GM12878 (cell line): ENCODE measurements around the gene DIP2B. TPM values are rescaled to one million over a fixed set of nuclear protein-coding genes. Genes with fewer than 3 reads are reported as not detected.

Experiments used
- ATAC-seq: fragments of 200-7000 bp; cut with Tn5 transposase; 3 replicates; pipeline ENCODE4 v1.9.1; 2020; ENCODE audit warnings: mild to moderate bottlenecking, moderate library complexity
- BruUV-seq: library from RNA; stranded (reverse); fragments of 400-500 nt; replicated peaks from 2 replicates; lab custom pipeline; 2021; lab: Mats Ljungman, UMichigan
- CTCF ChIA-PET: fragments of 300-600 bp; sonication (Branson Sonifier 250); formaldehyde crosslinking; extraction: SDS; loops from one replicate; lab custom pipeline; 2021; ENCODE audit warnings: inconsistent platforms; lab: Yijun Ruan, JAX
- POLR2A ChIA-PET: fragments of 350-600 bp; formaldehyde crosslinking; extraction: SDS; loops from one replicate; lab custom pipeline; 2021; ENCODE audit warnings: inconsistent platforms; lab: Charles Lee
- RAD21 ChIA-PET: fragments of 300-600 bp; sonication (Branson Sonifier 250); formaldehyde crosslinking; loops from one replicate; lab custom pipeline; 2023; ENCODE audit warnings: antibody characterized with exemption; ENCODE audit not compliant: unreplicated experiment; lab: Charles Lee
- SMC1A ChIA-PET: fragments of 300-600 bp; sonication (Branson Sonifier 250); formaldehyde crosslinking; loops from one replicate; lab custom pipeline; 2023; ENCODE audit not compliant: unreplicated experiment, uncharacterized antibody; lab: Charles Lee
- DNase-seq: peaks from one replicate; pipeline ENCODE4 v3.0.0-alpha.2; 2011; ENCODE audit warnings: low read depth, low spot score
- FAIRE-seq: peaks from 3 replicates; lab custom pipeline; 2011; peaks lifted over from hg19 to GRCh38; lab: Jason Lieb, UNC
- H2AFZ ChIP-seq: 2 replicates; pipeline ENCODE4 v1.6.0; 2011; ENCODE audit warnings: low read depth, low read length, control low read depth; ENCODE audit not compliant: control insufficient read depth
- H3K27ac ChIP-seq: 2 replicates; pipeline ENCODE4 v1.5.1; 2011; ENCODE audit warnings: control low read depth; ENCODE audit not compliant: control insufficient read depth, insufficient read depth
- H3K27me3 ChIP-seq, 2 experiments: replicated peaks in 1 of 2; 2 replicates each; pipeline versions ENCODE4 v1.6.0 to v1.6.1; 2011; ENCODE audit warnings: low read length in 1 of 2; ENCODE audit not compliant: control insufficient read depth in 2 of 2, insufficient read depth in 2 of 2
- H3K36me3 ChIP-seq, 2 experiments: 2 replicates each; pipeline ENCODE4 v1.5.1; 2011; ENCODE audit warnings: low read length in 1 of 2; ENCODE audit not compliant: control insufficient read depth in 2 of 2, insufficient read depth in 2 of 2
- H3K4me1 ChIP-seq: 2 replicates; pipeline ENCODE4 v1.6.1; 2011; ENCODE audit warnings: mild to moderate bottlenecking, low read length, moderate library complexity, mixed read lengths; ENCODE audit not compliant: control insufficient read depth, insufficient read depth
- H3K4me2 ChIP-seq: 2 replicates; pipeline ENCODE4 v1.6.0; 2011; ENCODE audit warnings: control low read depth; ENCODE audit not compliant: control insufficient read depth, insufficient read depth
- H3K4me3 ChIP-seq: fragments of 200-600 bp; sonication (generic); 2 replicates; pipeline ENCODE4 v1.5.1; 2016
- H3K79me2 ChIP-seq: 2 replicates; pipeline ENCODE4 v1.6.0; 2011; ENCODE audit warnings: low read length; ENCODE audit not compliant: control insufficient read depth, insufficient read depth
- H3K9ac ChIP-seq: 2 replicates; pipeline ENCODE4 v1.8.0; 2011; ENCODE audit warnings: low read length, control low read depth, mixed read lengths; ENCODE audit not compliant: control insufficient read depth, insufficient read depth
- H3K9me3 ChIP-seq: replicated peaks from 3 replicates; pipeline ENCODE4 v1.5.1; 2011; ENCODE audit warnings: mild to moderate bottlenecking, low read length; ENCODE audit not compliant: control insufficient read depth, insufficient read depth
- H4K20me1 ChIP-seq: 2 replicates; pipeline ENCODE4 v1.6.0; 2011; ENCODE audit not compliant: control insufficient read depth, insufficient read depth
- ATF7 ChIP-seq: fragments of 450-650 bp; IDR thresholded peaks from 2 replicates; pipeline ENCODE4 v1.6.1; 2016; ENCODE audit warnings: low read depth, mild to moderate bottlenecking
- ETV6 ChIP-seq, 2 experiments: fragments of 450-650 bp in 1 of 2; IDR thresholded peaks in 1 of 2; conservative IDR thresholded peaks in 1 of 2; 2 replicates each; pipeline ENCODE4 v1.6.1; 2014; ENCODE audit warnings: antibody characterized with exemption in 1 of 2, borderline replicate concordance in 1 of 2, low read depth in 1 of 2, mild to moderate bottlenecking in 1 of 2, moderate library complexity in 1 of 2
- MXI1 ChIP-seq: fragments of 150-350 bp; IDR thresholded peaks from 2 replicates; pipeline ENCODE4 v1.6.1; 2011; ENCODE audit warnings: low read depth, mild to moderate bottlenecking, inconsistent platforms, low read length, improper control_type of control experiment
- POLR2AphosphoS5 ChIP-seq: IDR thresholded peaks from 2 replicates; pipeline ENCODE4 v1.6.1; 2011; ENCODE audit warnings: mild to moderate bottlenecking, low read length, inconsistent platforms
- SMAD5 ChIP-seq: IDR thresholded peaks from 2 replicates; pipeline ENCODE4 v1.6.1; 2016; ENCODE audit warnings: antibody characterized with exemption, low read depth
- SMARCA5 ChIP-seq: fragments of 450-650 bp; IDR thresholded peaks from 2 replicates; pipeline ENCODE4 v1.6.1; 2017; ENCODE audit warnings: mild to moderate bottlenecking
- SUZ12 ChIP-seq: fragments of 200-600 bp; sonication (generic); IDR thresholded peaks from one replicate; pipeline ENCODE4 v1.6.1; 2018; ENCODE audit warnings: antibody characterized with exemption, mild to moderate bottlenecking; ENCODE audit not compliant: unreplicated experiment
- TCF3 ChIP-seq: IDR thresholded peaks from 2 replicates; pipeline ENCODE4 v1.6.1; 2012; ENCODE audit warnings: low read depth, mild to moderate bottlenecking, low read length, borderline replicate concordance; ENCODE audit not compliant: insufficient read depth
- ZNF274 ChIP-seq: IDR thresholded peaks from one replicate; pipeline ENCODE4 v1.8.0; 2011; ENCODE audit not compliant: insufficient read length, insufficient read depth
- WGBS: methylation state at CpG from one replicate; pipeline ENCODE4 v1.1.6; 2016; ENCODE audit warnings: low lambda C conversion rate; ENCODE audit not compliant: insufficient replicate concordance, insufficient coverage; ENCODE audit errors: missing lambda C conversion rate; 5-methylcytosine and 5-hydroxymethylcytosine counted together
- in situ Hi-C: fragments of 300-500 bp; cut with MboI; formaldehyde crosslinking; loops from 9 replicates; pipeline ENCODE4 v1.14.3; 2018; ENCODE audit warnings: mixed read lengths
- intact Hi-C: fragments of 100-400 bp; cut with micrococcal nuclease; formaldehyde crosslinking; loops from one replicate; pipeline ENCODE4 v1.14.2; 2022; ENCODE audit not compliant: unreplicated experiment
- polyA plus RNA-seq, 11 experiments: library from polyadenylated mRNA; depleted of rRNA in 4 of 11; unstranded in 6 of 11; stranded (reverse) in 5 of 11; fragments of >200 nt; fragmentation: Nextera tagmentation in 4 of 11; fragmentation: Illumina TruSeq in 1 of 11; extraction: Ambion mirVana in 4 of 11; extraction: Trizol in 1 of 11; gene quantifications; 1 replicate in 1 of 11; 2 replicates in 10 of 11; pipeline versions ENCODE4 v1.2.1 to v1.2.3, GENCODE V29; 2011 to 2016; ENCODE audit warnings: inconsistent platforms in 2 of 11, missing spikeins in 2 of 11, low read depth in 1 of 11
- total RNA-seq, 4 experiments: library from RNA; depleted of rRNA in 3 of 4; stranded (reverse); fragments of >200 nt in 3 of 4; fragmentation: Illumina TruSeq in 1 of 4; extraction: Trizol in 1 of 4; gene quantifications; 2 replicates each; pipeline versions ENCODE4 v1.2.1 to v1.2.3, GENCODE V29; 2013 to 2021
- TF ChIP-seq, protein P1 (sequence below): fragments of 450-650 bp; formaldehyde crosslinking; IDR thresholded peaks from 2 replicates; pipeline ENCODE4 v1.4.0; 2020; ENCODE audit warnings: mild to moderate bottlenecking, moderate library complexity

The DIP2B gene
- total and polyA plus RNA-seq, 10 of the 15 experiments (the other 5 are each of a cell fraction or from before 2014, with no cell fraction given) = 4.5 to 30.0 (median 18.6) TPM

GRCh38 chr12:50742776-50743175 is 238.0 kb downstream of the DIP2B start (continued):
- TF ChIP-seq, protein P1, sequence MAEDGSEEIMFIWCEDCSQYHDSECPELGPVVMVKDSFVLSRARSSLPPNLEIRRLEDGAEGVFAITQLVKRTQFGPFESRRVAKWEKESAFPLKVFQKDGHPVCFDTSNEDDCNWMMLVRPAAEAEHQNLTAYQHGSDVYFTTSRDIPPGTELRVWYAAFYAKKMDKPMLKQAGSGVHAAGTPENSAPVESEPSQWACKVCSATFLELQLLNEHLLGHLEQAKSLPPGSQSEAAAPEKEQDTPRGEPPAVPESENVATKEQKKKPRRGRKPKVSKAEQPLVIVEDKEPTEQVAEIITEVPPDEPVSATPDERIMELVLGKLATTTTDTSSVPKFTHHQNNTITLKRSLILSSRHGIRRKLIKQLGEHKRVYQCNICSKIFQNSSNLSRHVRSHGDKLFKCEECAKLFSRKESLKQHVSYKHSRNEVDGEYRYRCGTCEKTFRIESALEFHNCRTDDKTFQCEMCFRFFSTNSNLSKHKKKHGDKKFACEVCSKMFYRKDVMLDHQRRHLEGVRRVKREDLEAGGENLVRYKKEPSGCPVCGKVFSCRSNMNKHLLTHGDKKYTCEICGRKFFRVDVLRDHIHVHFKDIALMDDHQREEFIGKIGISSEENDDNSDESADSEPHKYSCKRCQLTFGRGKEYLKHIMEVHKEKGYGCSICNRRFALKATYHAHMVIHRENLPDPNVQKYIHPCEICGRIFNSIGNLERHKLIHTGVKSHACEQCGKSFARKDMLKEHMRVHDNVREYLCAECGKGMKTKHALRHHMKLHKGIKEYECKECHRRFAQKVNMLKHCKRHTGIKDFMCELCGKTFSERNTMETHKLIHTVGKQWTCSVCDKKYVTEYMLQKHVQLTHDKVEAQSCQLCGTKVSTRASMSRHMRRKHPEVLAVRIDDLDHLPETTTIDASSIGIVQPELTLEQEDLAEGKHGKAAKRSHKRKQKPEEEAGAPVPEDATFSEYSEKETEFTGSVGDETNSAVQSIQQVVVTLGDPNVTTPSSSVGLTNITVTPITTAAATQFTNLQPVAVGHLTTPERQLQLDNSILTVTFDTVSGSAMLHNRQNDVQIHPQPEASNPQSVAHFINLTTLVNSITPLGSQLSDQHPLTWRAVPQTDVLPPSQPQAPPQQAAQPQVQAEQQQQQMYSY (CRISPR knock-in tag) = no peak
- TF ChIP-seq POLR2AphosphoS5 = no peak
- TF ChIP-seq ETV6 (conservative IDR thresholded peaks at IDR 0.05 in 1 of 2, IDR thresholded peaks at IDR 0.05 in 1 of 2; ENCODE audit: borderline replicate concordance in 1 of 2, low read depth in 1 of 2) = no peak
- no peak for TF ChIP-seq TCF3
- no peak for TF ChIP-seq SUZ12
- no peak for TF ChIP-seq SMAD5
- no peak for TF ChIP-seq MXI1
- TF ChIP-seq ATF7 = no peak

GRCh38 chr12:50745861-50746260 is 241.1 kb downstream of the DIP2B start:
- H3K9me3 ChIP-seq = no peaks in the 10 kb centered on the region
- H3K4me1 ChIP-seq = no peaks in the 10 kb centered on the region
- ChIA-PET RAD21 (no interaction called here), POLR2A (interaction anchor here (0.6 kb wide), 1 partner anchor 93 kb away, joined by 3 read pairs; no protein-coding TSS in a partner anchor), SMC1A (interaction anchor here (0.8 to 1.3 kb wide), 3 partner anchors 11 to 104 kb away, joined by 3 read pairs; no protein-coding TSS in a partner anchor), CTCF (interaction anchor here (1.2 kb wide), 1 partner anchor 20 kb away, joined by 3 read pairs; no protein-coding TSS in a partner anchor)
- H3K79me2 ChIP-seq = no peaks in the 10 kb centered on the region
- TF ChIP-seq SMARCA5 (no peak), ZNF274 (no peak)
- H3K4me2 ChIP-seq = no peak overlapping the region
- DNase-seq (no peak), ATAC-seq (no peak), FAIRE-seq (no peak)
- no peaks in the 10 kb centered on the region for H3K27me3 ChIP-seq
- peaks cover 0 to 21% of the 10 kb centered on the region in 2 experiments; a peak in 3 of 4 replicates for H3K36me3 ChIP-seq
- no peak overlapping the region for H2AFZ ChIP-seq
- H3K27ac ChIP-seq = no peak overlapping the region
- in situ Hi-C loops = no loop called here
- intact Hi-C loops = no loop called here
- H4K20me1 ChIP-seq = no peaks in the 10 kb centered on the region
- WGBS = 94% methylated on average over 4 of the region's 4 CpGs
- no peak overlapping the region for H3K9ac ChIP-seq
- BruUV-seq = no TSS peak
- no peak overlapping the region for H3K4me3 ChIP-seq
